ENCODE measurements around the gene GLUL.

Gene GLUL

DNA sequence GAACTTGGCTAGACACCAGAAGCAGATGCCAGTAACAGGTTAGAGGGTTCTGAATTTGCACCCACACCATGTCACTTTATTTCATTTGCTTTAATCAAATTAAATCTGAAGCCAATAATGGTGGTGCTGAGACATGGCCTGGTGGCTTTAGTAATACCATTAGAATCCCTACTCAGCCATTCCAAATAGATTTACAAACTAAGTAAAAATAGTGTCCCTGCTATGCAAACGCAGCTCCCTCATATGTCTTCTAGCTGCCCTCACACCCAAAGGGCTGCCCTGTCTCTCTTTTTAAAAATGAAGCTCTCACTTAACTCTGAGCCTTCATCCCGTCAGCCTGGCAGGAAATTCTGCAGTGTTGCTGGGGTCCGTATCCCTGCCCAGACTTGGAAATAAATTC is 21.1 kb downstream of the GLUL start:
- Histone ChIP-seq H2AFZ (ENCODE audit: low read depth, low read length, severe bottlenecking) (no peak overlapping the region), H3K36me3 (ENCODE audit: low read length) (no peaks in the 10 kb centered on the region), H3K9ac (ENCODE audit: low read length) (no peak overlapping the region), H3K79me2 (ENCODE audit: insufficient read depth, low read length) (no peaks in the 10 kb centered on the region), H3K9me2 (replicated peaks; ENCODE audit: insufficient read depth, low read length) (no peaks in the 10 kb centered on the region), H3K4me3 (ENCODE audit: insufficient read depth, low read length, poor library complexity, severe bottlenecking) (no peak overlapping the region), H3K27me3 (ENCODE audit: low read length) (no peaks in the 10 kb centered on the region), H3K4me2 (ENCODE audit: low read depth, low read length, poor library complexity, severe bottlenecking) (no peak overlapping the region), H4K20me1 (ENCODE audit: low read depth, low read length) (no peaks in the 10 kb centered on the region), H3F3A (ENCODE audit: insufficient read depth) (no peaks in the 10 kb centered on the region), H3K9me3 (ENCODE audit: insufficient read depth, low read length) (no peaks in the 10 kb centered on the region), H3K27ac (ENCODE audit: low read depth, low read length) (no peak overlapping the region)
- TF ChIP-seq CTCF (IDR thresholded peaks at IDR 0.05; ENCODE audit: insufficient read depth, low read length, poor library complexity, severe bottlenecking) (no peak), EZH2phosphoT487 (conservative IDR thresholded peaks at IDR 0.05; ENCODE audit: low read length) (no peak)

DNA sequence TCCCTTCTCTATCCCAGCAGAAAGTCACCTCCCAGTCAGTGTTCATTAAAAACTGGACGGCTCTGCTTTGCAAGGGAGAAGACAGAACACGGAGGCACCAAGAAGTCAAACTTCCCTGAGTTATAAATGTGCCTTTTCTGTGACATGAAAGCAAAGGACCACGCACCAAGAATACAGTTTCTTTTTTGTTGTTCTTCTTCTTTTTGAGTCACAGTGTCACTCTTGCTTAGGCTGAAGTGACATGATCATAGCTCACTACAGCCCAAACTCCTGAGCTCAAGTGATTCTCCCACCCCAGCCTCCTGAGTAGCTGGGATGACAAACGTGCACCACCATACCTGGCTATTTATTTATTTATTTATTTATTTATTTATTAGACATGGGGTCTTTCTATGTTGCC is 22.7 kb downstream of the GLUL start:
- no peaks in the 10 kb centered on the region for H3K9me2 ChIP-seq (replicated peaks; ENCODE audit: insufficient read depth, low read length)
- H3K27ac ChIP-seq (ENCODE audit: low read depth, low read length) = no peak overlapping the region
- no peaks in the 10 kb centered on the region for H3K79me2 ChIP-seq (ENCODE audit: insufficient read depth, low read length)
- no peak overlapping the region for H2AFZ ChIP-seq (ENCODE audit: low read depth, low read length, severe bottlenecking)
- no peaks in the 10 kb centered on the region for H4K20me1 ChIP-seq (ENCODE audit: low read depth, low read length)
- H3K4me3 ChIP-seq (ENCODE audit: insufficient read depth, low read length, poor library complexity, severe bottlenecking) = no peak overlapping the region
- H3K36me3 ChIP-seq (ENCODE audit: low read length) = no peaks in the 10 kb centered on the region
- no peaks in the 10 kb centered on the region for H3F3A ChIP-seq (ENCODE audit: insufficient read depth)
- H3K27me3 ChIP-seq (ENCODE audit: low read length) = no peaks in the 10 kb centered on the region
- no peaks in the 10 kb centered on the region for H3K9me3 ChIP-seq (ENCODE audit: insufficient read depth, low read length)
- H3K9ac ChIP-seq (ENCODE audit: low read length) = no peak overlapping the region
- TF ChIP-seq CTCF (IDR thresholded peaks at IDR 0.05; ENCODE audit: insufficient read depth, low read length, poor library complexity, severe bottlenecking) (no peak), EZH2phosphoT487 (conservative IDR thresholded peaks at IDR 0.05; ENCODE audit: low read length) (no peak)
- H3K4me2 ChIP-seq (ENCODE audit: low read depth, low read length, poor library complexity, severe bottlenecking) = no peak overlapping the region

- Histone ChIP-seq H3K27ac (ENCODE audit: low read depth, low read length) (no peak overlapping the region), H3K79me2 (ENCODE audit: insufficient read depth, low read length) (no peaks in the 10 kb centered on the region), H3K4me2 (ENCODE audit: low read depth, low read length, poor library complexity, severe bottlenecking) (no peak overlapping the region), H3K36me3 (ENCODE audit: low read length) (no peaks in the 10 kb centered on the region), H3K27me3 (ENCODE audit: low read length) (no peaks in the 10 kb centered on the region), H2AFZ (ENCODE audit: low read depth, low read length, severe bottlenecking) (no peak overlapping the region), H3K9me3 (ENCODE audit: insufficient read depth, low read length) (no peaks in the 10 kb centered on the region), H3K9ac (ENCODE audit: low read length) (no peak overlapping the region), H3K4me3 (ENCODE audit: insufficient read depth, low read length, poor library complexity, severe bottlenecking) (no peak overlapping the region), H3F3A (ENCODE audit: insufficient read depth) (no peaks in the 10 kb centered on the region), H4K20me1 (ENCODE audit: low read depth, low read length) (no peaks in the 10 kb centered on the region), H3K9me2 (replicated peaks; ENCODE audit: insufficient read depth, low read length) (no peaks in the 10 kb centered on the region)
- no peak for TF ChIP-seq CTCF (IDR thresholded peaks at IDR 0.05; ENCODE audit: insufficient read depth, low read length, poor library complexity, severe bottlenecking)
- TF ChIP-seq EZH2phosphoT487 (conservative IDR thresholded peaks at IDR 0.05; ENCODE audit: low read length) = no peak
Observed at GRCh38 chr1:182368358-182368757, 23.2 kb downstream of the GLUL start.

GRCh38 chr1:182367926-182368325 is 23.7 kb downstream of the GLUL start:
- no peak overlapping the region for H2AFZ ChIP-seq (ENCODE audit: low read depth, low read length, severe bottlenecking)
- no peak overlapping the region for H3K4me3 ChIP-seq (ENCODE audit: insufficient read depth, low read length, poor library complexity, severe bottlenecking)
- H3K9ac ChIP-seq (ENCODE audit: low read length) = no peak overlapping the region
- no peak overlapping the region for H3K27ac ChIP-seq (ENCODE audit: low read depth, low read length)
- no peaks in the 10 kb centered on the region for H3K9me3 ChIP-seq (ENCODE audit: insufficient read depth, low read length)
- TF ChIP-seq EZH2phosphoT487 (conservative IDR thresholded peaks at IDR 0.05; ENCODE audit: low read length) (no peak), CTCF (IDR thresholded peaks at IDR 0.05; ENCODE audit: insufficient read depth, low read length, poor library complexity, severe bottlenecking) (no peak)
- no peak overlapping the region for H3K4me2 ChIP-seq (ENCODE audit: low read depth, low read length, poor library complexity, severe bottlenecking)
- H3K9me2 ChIP-seq (replicated peaks; ENCODE audit: insufficient read depth, low read length) = no peaks in the 10 kb centered on the region
- no peaks in the 10 kb centered on the region for H4K20me1 ChIP-seq (ENCODE audit: low read depth, low read length)
- H3K79me2 ChIP-seq (ENCODE audit: insufficient read depth, low read length) = no peaks in the 10 kb centered on the region
- H3K27me3 ChIP-seq (ENCODE audit: low read length) = no peaks in the 10 kb centered on the region
- no peaks in the 10 kb centered on the region for H3K36me3 ChIP-seq (ENCODE audit: low read length)
- no peaks in the 10 kb centered on the region for H3F3A ChIP-seq (ENCODE audit: insufficient read depth)
